ENCODE results near the gene ERGIC1.

GRCh38 chr5:172854971-172855370 is 20.9 kb downstream of the ERGIC1 start:
- TF ChIP-seq CTCF (IDR thresholded peaks at IDR 0.05; ENCODE audit: insufficient read depth, low read depth, low read length) (no peak), EZH2 (IDR thresholded peaks at IDR 0.05; ENCODE audit: insufficient read depth, low read length) (no peak)

All from astrocyte (in vitro differentiated cells and primary cell).